GM19240 (cell line): ENCODE results near the gene SORCS2.

ENCODE experiments used
- DNase-seq: peaks from one replicate; pipeline ENCODE4 v3.0.0; 2011; ENCODE audit warnings: low spot score; ENCODE audit not compliant: insufficient read length

Gene SORCS2

GRCh38 chr4:7389719-7390118 is 197.4 kb downstream of the SORCS2 start:
- DNase-seq: no peak

GRCh38 chr4:7390336-7390735 is 198.0 kb downstream of the SORCS2 start:
- DNase-seq: no peak

DNA sequence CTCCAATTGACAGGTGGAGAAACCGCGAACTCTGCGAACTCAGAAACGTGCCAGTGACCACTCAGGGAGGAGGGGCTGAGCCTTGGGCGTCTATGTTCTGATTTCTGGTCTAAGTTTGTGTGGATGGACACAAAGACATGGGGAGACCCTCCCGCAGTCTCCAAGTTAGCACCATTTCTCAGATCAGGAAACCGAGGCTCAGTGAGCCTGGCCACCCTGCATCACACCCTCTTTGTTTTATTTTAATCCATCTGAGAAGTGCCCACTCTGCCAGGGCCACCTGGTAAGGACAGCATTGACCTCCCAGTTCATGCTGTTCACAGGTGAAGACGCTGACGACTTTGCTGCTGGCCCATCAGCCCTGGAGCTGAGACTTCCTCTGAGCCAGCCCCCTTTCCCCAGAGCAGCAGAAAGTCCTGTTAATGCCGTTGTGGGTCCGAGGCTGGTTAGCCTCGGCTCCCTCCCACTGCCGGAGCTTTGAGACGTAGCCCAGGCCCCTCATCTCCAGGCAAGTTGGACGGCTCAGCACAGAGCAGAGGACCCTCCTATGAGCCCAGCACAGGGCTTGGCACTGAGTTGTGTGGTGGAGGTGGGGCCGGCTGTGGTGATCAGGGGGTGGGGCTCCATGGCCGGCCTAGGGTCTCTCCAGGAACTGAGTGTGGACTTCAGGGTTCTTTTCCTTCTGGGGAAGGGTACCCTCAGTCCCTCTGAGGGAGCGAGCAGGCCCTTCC is 198.7 kb downstream of the SORCS2 start:
- DNase-seq: no peak

GRCh38 chr4:7391637-7392437 is 199.5 kb downstream of the SORCS2 start:
- DNase-seq: no peak

DNA sequence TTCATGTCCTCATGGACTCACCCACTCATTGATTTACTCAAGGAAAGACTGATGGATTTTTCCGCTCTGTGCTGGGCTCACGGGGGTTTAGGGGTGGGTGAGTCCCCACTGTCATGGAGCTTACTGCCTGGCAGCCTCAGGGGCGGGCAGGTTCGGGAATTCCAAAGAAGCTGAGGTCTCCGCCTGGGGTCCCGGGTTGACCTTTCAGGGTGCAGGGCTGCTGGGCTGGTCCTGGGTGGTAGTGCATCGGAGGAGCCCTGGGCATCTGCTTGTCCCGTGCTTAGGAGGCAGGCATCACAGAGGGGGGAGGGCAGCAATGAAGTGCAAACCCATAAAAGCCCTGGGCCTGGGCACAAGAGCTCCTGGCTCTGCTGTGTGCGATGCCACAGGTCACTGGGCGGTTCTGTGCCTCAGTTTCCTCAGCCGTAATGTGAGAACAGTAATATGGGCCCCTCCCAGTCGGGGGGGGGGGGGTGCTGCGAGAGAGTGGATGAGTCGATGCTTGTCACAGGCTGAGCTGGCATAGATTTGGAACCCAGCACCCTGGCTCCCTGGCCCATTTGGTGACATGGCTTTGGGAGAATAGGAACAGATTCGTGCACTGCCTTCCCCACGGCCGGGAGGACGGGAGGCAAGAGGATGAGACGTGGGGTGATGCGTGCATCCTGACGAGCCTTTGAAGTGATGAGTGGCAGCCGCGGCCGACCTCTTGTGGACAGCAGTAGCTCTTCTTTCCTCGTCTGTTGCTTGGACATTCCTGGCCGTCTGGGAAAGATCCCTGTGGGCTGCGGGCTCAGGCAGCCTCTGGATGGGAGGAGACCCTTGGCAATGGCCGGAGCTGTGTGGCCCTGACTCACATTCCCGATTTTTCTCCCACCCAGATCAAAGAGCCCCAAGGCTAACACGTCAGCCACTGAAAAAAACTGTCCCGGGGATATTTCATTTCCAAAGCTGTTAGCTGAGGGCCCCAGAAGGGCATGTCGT is 200.4 kb downstream of the SORCS2 start:
- DNase-seq: no peak

- DNase-seq: no peak
Measured at GRCh38 chr4:7393601-7394575, 201.6 kb downstream of the SORCS2 start.

DNA sequence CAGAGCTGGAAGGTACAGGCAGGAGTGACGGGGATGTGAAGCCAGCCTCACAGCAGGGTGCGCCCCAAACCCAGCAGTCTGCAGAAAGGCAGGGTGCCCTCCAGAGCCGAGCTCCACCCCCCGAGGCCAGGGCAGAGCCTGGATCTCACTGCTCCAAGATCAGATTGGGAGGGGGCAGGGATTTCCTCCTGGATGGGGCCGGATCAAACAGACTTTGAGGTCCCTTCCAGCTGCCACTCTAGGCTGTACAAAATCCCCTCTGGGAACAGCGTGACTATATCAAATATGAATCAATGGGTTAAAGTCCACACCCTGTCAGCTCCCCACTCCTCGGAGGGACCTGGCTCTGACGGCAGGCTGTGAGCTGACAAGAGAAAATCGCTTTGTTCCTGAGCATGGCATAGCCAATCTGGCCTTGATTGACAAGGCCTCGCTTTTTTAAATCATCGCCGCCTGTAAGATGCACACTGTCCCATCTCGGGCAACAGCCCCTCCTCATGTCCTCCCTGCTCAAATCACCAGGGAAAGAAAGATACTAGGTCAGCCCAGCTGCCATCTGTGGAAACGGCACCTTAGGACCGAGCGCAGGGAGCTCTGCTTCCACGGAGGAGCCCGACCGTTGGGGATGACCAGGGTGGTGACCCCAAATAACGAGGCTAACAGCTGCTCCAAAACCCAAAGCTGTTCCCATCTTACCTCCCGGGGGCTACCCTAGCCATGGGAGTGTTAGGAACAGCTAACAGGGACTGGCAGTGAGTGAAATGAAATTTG is 202.5 kb downstream of the SORCS2 start:
- DNase-seq: no peak

GRCh38 chr4:7395645-7396044 is 203.3 kb downstream of the SORCS2 start:
- DNase-seq: no peak

DNA sequence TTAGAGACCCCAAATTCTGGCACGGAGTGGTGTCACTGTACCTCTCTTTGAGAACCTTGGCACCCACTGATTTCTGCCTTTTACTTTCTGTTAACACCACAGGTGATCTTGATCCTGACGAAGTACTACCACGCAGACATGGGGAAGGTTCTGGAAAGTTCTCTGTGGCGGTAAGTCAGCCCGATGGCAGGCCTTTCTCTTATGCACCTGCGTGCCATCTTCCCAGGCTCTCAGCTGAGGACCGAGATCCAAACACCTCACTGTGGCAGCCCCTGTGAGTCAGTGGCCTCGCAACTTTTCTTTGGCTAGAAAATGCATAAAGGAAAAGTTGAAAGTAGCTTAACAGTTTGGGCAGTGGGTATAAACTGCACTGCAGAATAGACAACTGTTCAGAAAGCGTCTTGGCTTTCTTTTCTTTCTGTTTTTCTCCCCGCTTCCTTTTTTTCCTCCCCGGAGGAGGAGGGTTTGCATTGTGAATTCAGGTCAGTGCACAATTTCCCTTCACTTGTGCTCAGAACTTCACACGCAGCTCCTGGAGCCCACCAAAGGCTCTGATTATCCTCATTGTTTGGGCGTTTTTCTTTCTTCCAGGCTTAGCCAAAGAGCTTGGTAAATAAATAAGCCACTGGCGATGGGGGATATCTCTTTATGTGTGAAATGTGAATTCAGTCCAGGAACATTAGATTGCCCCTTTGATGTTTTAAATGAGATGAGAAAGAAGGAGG is 204.0 kb downstream of the SORCS2 start:
- DNase-seq: no peak

DNA sequence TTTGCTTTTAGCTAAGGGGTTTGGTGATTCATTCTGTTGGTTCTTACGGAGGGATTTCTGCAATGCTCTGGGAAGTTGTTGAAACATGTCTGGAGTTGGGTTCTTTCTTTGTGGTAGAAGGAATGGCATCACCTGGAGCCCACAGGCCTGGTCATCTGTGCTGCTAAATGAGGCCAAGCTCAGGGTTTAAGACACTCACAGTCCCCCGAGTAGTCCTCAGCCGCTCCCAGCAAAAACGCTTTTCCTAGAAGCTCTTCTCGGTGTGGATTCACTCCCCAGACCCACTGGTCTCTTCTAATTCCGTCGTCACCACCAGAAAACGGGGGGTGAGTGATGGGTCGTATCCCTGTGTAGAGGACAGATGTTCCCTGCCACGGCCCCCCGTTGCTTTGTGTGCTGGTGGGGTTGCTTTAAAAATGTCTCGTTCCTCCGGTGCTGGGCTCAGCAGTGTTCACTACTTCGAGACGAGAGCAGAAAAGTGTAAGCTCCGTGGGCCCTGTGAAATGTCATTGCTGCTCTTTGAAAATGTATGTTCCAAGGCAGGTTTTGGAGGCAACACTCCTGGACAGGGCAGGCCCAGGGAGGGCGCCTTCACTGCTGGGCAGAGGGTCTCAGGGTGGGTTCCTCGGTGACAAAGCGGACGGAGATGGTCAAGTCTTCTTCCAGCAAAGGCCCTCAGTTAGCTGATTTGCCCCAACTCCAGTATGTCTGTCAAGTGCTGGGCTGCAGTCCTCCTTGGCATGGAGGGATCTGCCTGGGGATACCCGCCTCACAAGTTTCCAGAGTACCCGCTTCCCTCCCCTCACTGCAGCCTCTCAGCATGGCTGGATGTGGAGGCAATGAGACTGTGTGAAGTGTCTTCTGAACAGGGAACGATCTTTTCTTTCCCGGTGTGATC is 205.1 kb downstream of the SORCS2 start:
- no peak for DNase-seq

DNA sequence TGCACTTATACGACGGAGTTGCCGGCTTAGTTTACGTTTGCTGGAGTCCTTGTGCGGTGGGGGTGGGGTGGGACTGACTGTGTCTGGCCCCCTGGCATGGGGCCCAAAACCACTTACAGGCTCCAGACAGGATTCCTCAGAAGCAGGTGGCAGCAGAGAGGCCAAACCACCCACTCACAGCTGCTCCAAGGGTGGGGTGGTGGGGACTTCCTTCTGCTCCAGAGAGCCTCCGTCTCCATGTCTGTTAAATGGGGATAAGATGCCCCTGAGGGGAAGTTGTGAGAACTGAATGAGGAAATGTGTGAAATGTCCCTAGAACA is 205.7 kb downstream of the SORCS2 start:
- DNase-seq: no peak

DNA sequence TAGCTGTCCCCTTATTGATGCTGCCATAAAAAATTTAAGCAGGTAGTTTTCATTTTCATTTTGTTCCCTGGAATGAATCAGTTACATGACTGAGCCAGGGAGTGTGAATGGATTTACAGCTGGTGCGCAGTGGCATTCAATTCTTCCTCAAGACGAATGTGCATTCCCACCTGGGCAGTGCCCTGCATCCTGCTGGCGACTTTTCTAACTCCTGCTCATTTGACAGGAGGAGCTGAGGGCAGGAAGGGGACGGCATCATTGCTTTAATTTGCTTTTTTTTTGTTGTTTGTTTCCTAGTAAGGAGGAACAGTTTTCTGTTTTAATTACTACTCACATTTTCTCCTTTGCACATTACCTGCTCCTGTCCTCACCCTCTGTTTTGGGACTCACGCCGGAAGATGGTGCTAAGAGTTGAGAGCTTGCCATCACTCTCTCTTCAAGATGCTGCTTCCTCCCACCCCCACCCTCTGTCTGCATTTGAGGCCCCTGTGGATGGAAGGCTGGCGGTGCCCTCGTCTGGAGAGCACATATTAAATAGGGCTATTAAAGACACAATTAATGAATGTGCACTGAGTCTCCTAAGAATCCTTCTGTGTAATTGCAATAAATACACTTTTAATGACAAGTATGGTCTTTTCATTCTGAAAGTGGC is 206.6 kb downstream of the SORCS2 start:
- DNase-seq: no peak

GRCh38 chr4:7399440-7400234 is 207.3 kb downstream of the SORCS2 start:
- DNase-seq: no peak

GRCh38 chr4:7400671-7401298 is 208.4 kb downstream of the SORCS2 start:
- DNase-seq: no peak

DNA sequence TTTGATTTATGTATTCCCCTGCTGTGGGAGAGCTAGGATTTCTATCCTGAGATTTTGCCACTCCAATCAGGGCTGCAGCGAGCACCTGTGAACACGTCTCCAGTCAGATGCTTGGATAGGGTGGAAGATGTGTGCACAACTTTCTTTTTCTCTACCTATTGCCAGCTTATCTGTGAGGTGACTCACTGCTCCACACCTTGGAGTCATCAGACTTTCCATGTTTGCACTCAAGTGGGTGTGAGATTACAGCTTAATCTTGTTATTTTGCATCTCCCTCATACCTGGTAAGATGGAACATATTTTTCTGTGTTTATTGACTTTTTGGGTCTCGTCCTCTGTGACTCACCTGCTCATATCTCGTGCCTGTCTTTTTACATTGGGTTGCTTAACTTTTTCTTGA is 210.2 kb downstream of the SORCS2 start:
- DNase-seq: no peak

- DNase-seq: no peak
Measured at GRCh38 chr4:7403001-7403400, 210.7 kb downstream of the SORCS2 start.
